ENCODE measurements around the gene PET100.
A peak's percentile ranks its signal among the peaks of the same experiment; 100 is the strongest.

The PET100 gene

GRCh38 chr19:7629347-7630054, at the start of gene PET100, which contains the start of gene XAB2:
Gene PET100 (plus strand): TSS chr19:7629793. CDS start chr19:7629834, 41 bp downstream.
Gene XAB2 (minus strand): TSS chr19:7629545. CDS start chr19:7629527, 18 bp downstream.
- TF ChIP-seq ZBTB7A (IDR thresholded peaks at IDR 0.05; ENCODE audit: low read depth) (no peak), EP300 (IDR thresholded peaks at IDR 0.05; ENCODE audit: borderline replicate concordance) (no peak), CEBPB (IDR thresholded peaks at IDR 0.05) (no peak), NFIC (IDR thresholded peaks at IDR 0.05) (0 out of 2 replicates have a peak, but pooled peaks have one; percentile 6), TAF1 (IDR thresholded peaks at IDR 0.05; ENCODE audit: low read depth) (peak; percentile 64), TEAD4 (IDR thresholded peaks at IDR 0.05) (no peak), CREB1 (IDR thresholded peaks at IDR 0.05; ENCODE audit: low read depth) (peak; percentile 98), USF1 (IDR thresholded peaks at IDR 0.05) (peak; percentile 29; the same call in 1 of the 2 replicates), EGR1 (IDR thresholded peaks at IDR 0.05) (no peak), TCF12 (IDR thresholded peaks at IDR 0.05; ENCODE audit: low read depth) (no peak; the same call in 1 of the 2 replicates), REST (IDR thresholded peaks at IDR 0.05; ENCODE audit: low read depth) (no peak), FOXM1 (IDR thresholded peaks at IDR 0.05; ENCODE audit: borderline replicate concordance, low read depth) (peak; percentile 26; the same call in 1 of the 2 replicates), YY1 (IDR thresholded peaks at IDR 0.05; ENCODE audit: low read depth) (peak; percentile 92), RAD21 (IDR thresholded peaks at IDR 0.05; ENCODE audit: low read depth) (no peak)
- TF ChIP-seq, protein P1, sequence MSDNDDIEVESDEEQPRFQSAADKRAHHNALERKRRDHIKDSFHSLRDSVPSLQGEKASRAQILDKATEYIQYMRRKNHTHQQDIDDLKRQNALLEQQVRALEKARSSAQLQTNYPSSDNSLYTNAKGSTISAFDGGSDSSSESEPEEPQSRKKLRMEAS (IDR thresholded peaks at IDR 0.05) = peak; percentile 68

GRCh38 chr19:7582446-7582845, 47.1 kb upstream of the PET100 start:
- TF ChIP-seq CEBPB (IDR thresholded peaks at IDR 0.05) = no peak
- no peak for TF ChIP-seq TCF12 (IDR thresholded peaks at IDR 0.05; ENCODE audit: low read depth)
- no peak for TF ChIP-seq REST (IDR thresholded peaks at IDR 0.05; ENCODE audit: low read depth)
- no peak for TF ChIP-seq EP300 (IDR thresholded peaks at IDR 0.05; ENCODE audit: borderline replicate concordance)
- TF ChIP-seq RAD21 (IDR thresholded peaks at IDR 0.05; ENCODE audit: low read depth) = no peak
- TF ChIP-seq ZBTB7A (IDR thresholded peaks at IDR 0.05; ENCODE audit: low read depth) = no peak
- TF ChIP-seq TAF1 (IDR thresholded peaks at IDR 0.05; ENCODE audit: low read depth) = no peak
- no peak for TF ChIP-seq CREB1 (IDR thresholded peaks at IDR 0.05; ENCODE audit: low read depth)
- TF ChIP-seq EGR1 (IDR thresholded peaks at IDR 0.05) = no peak

GRCh38 chr19:7589822-7590221, 39.8 kb upstream of the PET100 start:
- TF ChIP-seq CEBPB (IDR thresholded peaks at IDR 0.05) (no peak), FOXM1 (IDR thresholded peaks at IDR 0.05; ENCODE audit: borderline replicate concordance, low read depth) (no peak), RAD21 (IDR thresholded peaks at IDR 0.05; ENCODE audit: low read depth) (no peak), NFIC (IDR thresholded peaks at IDR 0.05) (no peak), ZBTB7A (IDR thresholded peaks at IDR 0.05; ENCODE audit: low read depth) (no peak), EGR1 (IDR thresholded peaks at IDR 0.05) (no peak), REST (IDR thresholded peaks at IDR 0.05; ENCODE audit: low read depth) (no peak), TAF1 (IDR thresholded peaks at IDR 0.05; ENCODE audit: low read depth) (no peak), TCF12 (IDR thresholded peaks at IDR 0.05; ENCODE audit: low read depth) (no peak), USF1 (IDR thresholded peaks at IDR 0.05) (no peak), CREB1 (IDR thresholded peaks at IDR 0.05; ENCODE audit: low read depth) (no peak), TEAD4 (IDR thresholded peaks at IDR 0.05) (no peak), EP300 (IDR thresholded peaks at IDR 0.05; ENCODE audit: borderline replicate concordance) (no peak), YY1 (IDR thresholded peaks at IDR 0.05; ENCODE audit: low read depth) (no peak)
- TF ChIP-seq, protein P1 (IDR thresholded peaks at IDR 0.05) = no peak

DNA sequence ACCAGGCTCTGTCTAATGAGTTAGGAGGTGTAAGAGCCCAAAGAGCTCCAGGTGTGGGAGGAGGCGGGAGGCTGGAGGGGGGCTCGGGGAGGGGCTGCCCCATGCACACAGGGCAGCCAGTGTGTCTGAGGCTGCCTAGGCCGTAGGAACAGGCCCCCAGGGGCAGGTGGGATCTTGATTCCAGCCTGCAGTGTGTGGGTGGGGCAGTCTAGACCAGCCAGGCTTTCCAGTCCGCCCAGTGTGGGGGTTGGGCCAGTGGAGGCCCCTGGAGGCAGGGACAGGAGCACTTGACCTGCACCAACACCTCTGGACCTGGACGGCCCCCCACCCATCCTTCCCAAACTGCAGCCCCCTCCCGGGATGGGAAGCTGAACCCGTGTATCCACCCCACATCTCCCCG, 39.3 kb upstream of the PET100 start:
- TF ChIP-seq EGR1 (IDR thresholded peaks at IDR 0.05) = peak; percentile 45; the same call in 1 of the 2 replicates
- no peak for TF ChIP-seq REST (IDR thresholded peaks at IDR 0.05; ENCODE audit: low read depth)
